HEK293T (cell line): Measurements from ENCODE around the gene BTBD9.

Experiments
- ARNT ChIP-seq: fragments of 450-650 bp; IDR thresholded peaks from 2 replicates; pipeline ENCODE4 v1.6.1; 2017; ENCODE audit warnings: mild to moderate bottlenecking
- ELF4 ChIP-seq: fragments of 450-650 bp; IDR thresholded peaks from 2 replicates; pipeline ENCODE4 v1.6.1; 2017; ENCODE audit warnings: antibody characterized with exemption
- FOXA1 ChIP-seq: fragments of 450-650 bp; IDR thresholded peaks from 2 replicates; pipeline ENCODE4 v1.6.1; 2016; ENCODE audit warnings: mild to moderate bottlenecking
- FOXK2 ChIP-seq: fragments of 450-650 bp; IDR thresholded peaks from 2 replicates; pipeline ENCODE4 v1.6.1; 2016; ENCODE audit warnings: mild to moderate bottlenecking
- FOXM1 ChIP-seq: fragments of 450-650 bp; IDR thresholded peaks from 2 replicates; pipeline ENCODE4 v1.6.1; 2017; ENCODE audit warnings: mild to moderate bottlenecking, borderline replicate concordance
- SP1 ChIP-seq: fragments of 450-650 bp; IDR thresholded peaks from 2 replicates; pipeline ENCODE4 v1.6.1; 2017
- SUZ12 ChIP-seq: fragments of 450-650 bp; IDR thresholded peaks from 2 replicates; pipeline ENCODE4 v1.6.1; 2016; ENCODE audit warnings: mild to moderate bottlenecking
- TARDBP ChIP-seq: fragments of 450-650 bp; IDR thresholded peaks from 2 replicates; pipeline ENCODE4 v1.6.1; 2016

DNA sequence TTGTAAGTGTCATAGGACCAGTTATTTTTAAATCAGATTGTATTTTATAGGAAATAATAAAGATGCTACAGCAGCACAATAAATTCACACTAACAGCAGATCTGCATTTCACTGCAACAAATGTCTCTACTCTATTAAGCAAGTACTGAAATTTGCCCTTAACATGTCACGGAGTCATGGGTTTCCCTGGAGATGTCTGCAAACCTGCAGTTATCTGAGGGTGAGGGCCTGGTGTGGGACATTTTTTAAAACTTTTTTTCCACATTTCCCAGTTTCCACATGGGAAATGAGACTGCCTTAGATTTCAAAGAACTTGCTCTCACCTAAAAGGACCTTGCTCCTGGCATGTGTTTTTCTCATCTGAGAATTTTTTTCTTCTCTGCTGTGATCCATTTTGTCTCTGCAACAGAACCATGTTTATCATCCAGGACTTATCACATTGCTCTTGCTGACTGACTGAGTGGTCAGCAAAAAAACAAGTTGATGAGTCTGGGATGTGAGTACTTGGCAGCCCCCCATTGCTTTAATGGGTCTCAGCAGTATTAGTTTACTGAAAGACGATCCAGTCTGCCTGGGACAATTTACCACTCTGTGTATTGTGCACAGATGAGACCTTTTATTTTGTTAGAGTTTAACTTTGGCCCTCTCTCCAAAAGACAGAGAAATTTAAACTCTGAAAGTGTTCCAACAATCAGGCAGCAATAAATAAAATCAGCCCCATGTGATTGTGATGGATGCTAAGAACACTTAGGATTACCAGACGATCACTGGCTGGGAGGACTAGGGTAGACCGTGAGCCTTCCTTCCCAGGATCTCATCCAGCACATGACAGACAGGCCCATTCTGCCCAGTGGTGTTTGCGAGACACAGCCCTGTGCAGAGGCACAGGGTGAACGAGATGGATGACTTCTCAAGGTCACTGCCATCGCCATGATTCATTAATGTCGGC is 268.8 kb downstream of the BTBD9 start:
- TF ChIP-seq ELF4 (no peak), FOXA1 (no peak), SUZ12 (no peak), SP1 (no peak), FOXM1 (no peak), ARNT (no peak), TARDBP (no peak), FOXK2 (no peak)
